SH-SY5Y (cell line): ENCODE measurements around the gene GNB4.

ENCODE experiments used
- GATA2 ChIP-seq: IDR thresholded peaks from 2 replicates; pipeline ENCODE4 v1.6.1; 2011; ENCODE audit warnings: mild to moderate bottlenecking, low read depth, low read length
- GATA3 ChIP-seq: IDR thresholded peaks from 2 replicates; pipeline ENCODE4 v1.6.1; 2011; ENCODE audit warnings: low read depth, mild to moderate bottlenecking, low read length, moderate library complexity

Gene GNB4

DNA sequence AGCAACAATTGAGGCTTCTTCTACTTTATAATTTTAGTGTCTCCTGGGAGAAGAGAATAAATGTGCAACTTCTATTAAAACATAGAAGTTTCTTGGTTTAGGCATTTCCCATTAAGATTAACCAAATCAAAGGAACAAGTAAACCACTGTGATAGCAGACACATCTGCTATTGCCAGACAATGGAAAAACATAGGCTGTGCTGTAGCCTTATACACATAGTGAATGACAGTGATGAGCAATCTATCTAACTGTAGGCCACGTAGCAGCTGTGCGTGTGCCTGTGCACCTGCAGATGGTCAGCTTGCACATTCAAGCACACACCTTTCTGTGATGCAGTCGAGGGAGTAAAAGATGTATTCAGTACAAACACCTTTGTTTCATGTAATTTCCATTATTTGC, 32.7 kb downstream of the GNB4 start:
- TF ChIP-seq GATA2 (no peak), GATA3 (no peak)

DNA sequence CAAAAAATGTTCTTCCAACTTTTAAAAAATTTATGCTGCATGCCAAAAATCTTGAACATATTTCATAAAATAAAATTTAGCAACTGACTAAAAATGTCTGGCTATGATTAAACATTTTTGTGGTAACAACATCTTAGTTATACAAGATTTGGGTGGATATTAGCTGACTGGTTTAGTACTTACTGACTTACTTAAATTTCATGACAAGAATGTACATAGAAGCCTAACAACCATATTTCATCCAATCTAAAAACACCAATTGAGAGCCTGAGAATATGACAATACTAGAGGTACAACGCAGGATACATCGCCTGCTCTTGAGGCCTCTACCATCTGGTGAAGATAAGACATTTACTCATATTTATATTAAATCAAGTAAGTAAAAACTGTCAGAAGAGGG, 34.6 kb downstream of the GNB4 start:
- TF ChIP-seq GATA2 (no peak), GATA3 (no peak)

DNA sequence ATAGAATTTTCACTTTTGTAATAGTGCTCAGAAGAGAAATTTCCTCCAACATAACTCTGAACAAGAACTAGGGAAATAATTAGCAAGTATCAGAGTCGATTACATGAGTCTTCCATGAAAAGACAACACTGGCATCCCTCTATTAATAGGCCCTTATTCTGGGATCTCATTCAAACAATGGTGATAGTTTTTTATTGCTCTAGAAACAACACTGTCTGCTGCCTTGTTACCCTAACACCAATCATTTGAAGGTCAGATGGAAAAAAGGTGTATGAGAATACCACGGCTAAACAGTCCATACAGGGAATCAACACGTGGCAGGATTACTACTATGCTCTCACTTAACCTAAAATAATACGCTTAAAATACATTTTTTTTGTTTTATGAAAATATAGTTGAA, 35.9 kb downstream of the GNB4 start:
- TF ChIP-seq GATA2 (no peak), GATA3 (no peak)

DNA sequence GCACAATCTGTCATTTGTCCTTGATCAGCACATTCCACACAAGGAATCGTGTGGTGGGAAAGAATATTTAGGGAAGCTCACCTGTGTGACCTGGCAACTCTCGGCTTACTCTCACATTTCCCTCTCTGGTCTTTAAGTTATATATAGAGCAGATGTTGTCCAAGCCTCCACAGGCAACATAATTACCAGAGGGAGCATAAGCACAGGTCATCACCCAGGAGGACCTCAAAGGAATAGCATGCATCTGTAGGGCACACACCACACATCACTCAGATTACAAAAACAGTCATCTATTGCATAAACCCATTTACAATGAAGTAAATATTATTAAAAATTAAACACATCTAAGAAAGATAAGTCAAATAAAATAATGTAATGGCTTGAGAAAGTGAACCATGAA, 36.5 kb downstream of the GNB4 start:
- TF ChIP-seq GATA2: no peak
- TF ChIP-seq GATA3: no peak

DNA sequence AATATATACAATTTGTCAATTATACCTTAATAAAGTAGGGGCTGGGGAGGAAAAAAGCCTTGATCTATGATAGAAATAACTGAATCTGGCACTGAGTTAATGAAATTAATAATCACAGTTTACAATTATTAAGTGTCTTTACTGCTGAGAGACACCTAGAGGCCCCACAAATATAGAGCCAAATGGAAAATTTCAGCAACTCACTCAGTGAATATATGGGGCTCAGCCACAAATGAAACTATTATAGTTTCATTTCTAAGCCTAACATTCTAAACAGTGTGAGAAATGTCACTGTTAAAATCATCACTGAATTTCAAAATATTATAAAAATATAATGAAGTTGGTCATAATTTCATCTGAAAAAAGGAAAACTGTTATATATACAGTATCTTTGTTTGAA, 40.3 kb downstream of the GNB4 start:
- TF ChIP-seq GATA3 (no peak), GATA2 (no peak)

DNA sequence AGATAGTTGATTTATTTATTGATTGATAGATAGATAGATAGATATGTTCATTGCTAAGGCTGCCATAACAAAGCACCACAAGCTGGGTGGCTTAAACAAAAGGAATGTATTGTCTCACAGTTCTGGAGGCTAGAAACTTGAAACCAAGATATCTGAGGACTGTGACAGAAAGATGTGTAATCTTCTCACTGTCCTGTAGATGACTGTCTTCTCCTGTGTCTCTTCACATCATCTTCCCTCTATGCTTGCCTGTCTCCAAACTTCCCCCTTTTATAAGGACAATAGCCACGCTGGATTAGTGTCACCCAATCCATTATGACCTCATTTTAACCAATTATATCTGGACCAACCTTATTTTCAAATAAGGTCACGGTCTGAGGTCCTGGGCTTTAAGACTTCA, 40.9 kb downstream of the GNB4 start:
- TF ChIP-seq GATA2: no peak
- TF ChIP-seq GATA3: no peak

DNA sequence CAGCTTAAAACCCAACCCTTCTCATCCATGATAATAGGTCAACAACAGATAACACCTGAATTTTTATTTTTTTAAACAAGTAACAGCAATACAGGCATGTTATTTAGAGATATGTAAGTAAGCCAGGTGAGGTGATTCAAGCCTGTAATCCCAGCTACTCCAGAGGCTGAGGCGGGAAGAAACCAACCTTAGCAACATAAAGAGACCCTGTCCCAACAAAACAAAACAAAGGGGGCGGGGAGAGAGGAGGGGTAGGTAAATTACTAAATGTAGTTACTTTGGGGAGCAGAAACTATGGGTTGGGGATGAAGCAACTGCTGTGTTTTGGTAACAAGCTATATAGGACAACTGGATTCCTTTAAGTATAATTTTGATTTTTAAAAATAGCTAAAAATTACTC, 47.0 kb downstream of the GNB4 start:
- TF ChIP-seq GATA2 (no peak), GATA3 (no peak)

DNA sequence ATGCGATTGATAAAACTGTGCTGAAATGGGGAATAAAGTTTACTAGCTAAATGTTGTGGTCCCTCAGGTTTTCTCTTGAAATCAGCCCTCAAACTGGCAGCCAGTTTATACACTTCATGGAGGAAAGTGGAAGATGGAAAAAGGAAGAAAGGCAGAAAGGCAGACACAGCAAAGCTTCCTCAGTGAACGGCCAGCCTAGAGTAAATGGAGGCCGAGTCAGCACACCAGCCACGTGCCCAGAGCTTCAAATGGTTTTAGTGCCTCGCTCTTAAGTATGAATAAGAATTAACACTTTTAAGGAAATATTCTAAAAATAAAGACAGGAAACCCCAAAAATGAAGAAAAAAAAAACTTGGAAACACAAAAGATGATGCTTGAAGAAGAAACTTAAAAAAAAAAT, 48.3 kb downstream of the GNB4 start:
- TF ChIP-seq GATA2 (no peak), GATA3 (no peak)

DNA sequence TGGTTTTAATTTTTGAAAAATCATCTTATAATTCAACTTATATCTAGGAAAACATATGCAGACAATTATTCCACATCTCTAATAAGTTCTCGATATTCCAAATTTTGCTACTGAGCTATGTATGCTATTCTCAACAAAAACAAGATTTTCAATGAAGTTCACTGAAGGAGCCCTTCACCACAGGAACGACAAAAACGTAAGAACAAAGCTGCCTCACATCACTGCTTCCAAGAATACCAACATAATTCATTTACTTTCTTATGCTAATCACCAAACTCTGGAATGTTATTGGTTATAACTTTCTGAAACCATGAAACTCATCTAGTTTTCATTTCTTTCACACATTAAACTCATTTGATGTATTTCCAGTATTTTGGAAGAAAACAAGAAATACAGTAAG, 49.7 kb downstream of the GNB4 start:
- TF ChIP-seq GATA2 (no peak), GATA3 (no peak)

DNA sequence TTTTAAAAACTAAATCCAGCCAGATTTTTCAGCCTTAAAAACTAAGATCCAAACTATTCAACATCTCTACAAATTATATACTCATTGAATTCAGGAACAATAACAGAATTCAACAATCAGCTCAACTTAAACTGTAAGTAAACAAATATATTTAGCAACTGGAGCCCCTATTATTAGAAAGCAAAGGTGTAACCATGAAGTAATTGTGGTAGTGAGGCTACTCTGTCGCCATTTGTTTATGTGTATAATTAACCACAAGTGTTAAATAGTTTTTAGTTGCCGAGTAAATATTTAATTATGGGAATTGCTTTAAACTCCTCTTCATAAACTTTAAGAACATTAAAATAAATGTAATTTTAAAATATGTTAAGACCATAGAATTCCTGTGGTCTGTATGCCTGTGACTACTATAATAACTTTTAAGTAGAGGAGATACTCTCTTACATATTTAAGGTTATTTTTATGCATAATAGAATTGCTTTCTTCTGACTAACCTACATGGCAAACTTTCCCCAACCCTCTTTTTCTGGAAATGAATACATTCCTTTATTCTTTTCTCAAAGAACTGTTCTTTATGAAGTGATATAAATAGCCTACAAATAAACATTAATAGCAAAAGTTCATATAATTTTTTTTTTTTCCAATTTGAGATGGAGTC, 52.6 kb downstream of the GNB4 start:
- no peak for TF ChIP-seq GATA3
- TF ChIP-seq GATA2: no peak

DNA sequence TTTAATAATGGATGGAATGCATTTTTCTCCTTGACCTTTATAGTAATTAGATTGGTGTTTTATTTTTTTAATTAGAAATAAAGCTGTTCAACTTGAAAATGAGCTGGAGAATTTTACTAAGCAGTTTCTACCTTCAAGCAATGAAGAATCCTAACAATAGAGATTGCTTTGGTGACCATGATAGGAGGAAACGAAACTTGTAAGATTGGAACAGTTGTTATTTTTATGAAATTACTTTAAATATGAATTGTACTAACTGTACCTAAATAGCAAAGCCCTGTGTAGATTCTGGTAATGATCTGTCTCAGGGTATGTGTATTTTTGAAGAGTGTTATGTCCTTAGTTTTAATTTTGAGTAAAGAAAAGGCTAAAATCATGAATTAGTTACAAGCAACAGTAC, 59.4 kb downstream of the GNB4 start:
- no peak for TF ChIP-seq GATA3
- TF ChIP-seq GATA2: no peak

DNA sequence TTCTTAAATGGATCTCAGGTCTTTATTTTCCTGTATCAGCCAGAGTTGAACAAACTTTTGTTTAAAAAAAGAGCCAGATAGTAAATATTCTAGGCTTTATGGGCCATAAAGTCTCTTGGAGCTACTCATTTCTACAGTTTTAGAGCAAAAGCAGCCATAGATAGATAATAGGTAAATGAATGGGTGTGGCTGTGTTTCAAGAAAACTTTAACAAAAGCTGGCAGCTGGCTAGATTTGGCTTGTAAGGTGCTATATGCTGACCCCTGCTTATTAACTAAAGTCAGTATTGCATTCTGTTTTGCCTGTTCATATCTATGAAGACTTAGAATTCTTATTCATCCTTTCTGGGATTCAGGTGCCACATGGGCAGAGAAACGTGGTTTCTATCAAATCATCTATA, 74.8 kb downstream of the GNB4 start:
- TF ChIP-seq GATA2 (no peak), GATA3 (no peak)

DNA sequence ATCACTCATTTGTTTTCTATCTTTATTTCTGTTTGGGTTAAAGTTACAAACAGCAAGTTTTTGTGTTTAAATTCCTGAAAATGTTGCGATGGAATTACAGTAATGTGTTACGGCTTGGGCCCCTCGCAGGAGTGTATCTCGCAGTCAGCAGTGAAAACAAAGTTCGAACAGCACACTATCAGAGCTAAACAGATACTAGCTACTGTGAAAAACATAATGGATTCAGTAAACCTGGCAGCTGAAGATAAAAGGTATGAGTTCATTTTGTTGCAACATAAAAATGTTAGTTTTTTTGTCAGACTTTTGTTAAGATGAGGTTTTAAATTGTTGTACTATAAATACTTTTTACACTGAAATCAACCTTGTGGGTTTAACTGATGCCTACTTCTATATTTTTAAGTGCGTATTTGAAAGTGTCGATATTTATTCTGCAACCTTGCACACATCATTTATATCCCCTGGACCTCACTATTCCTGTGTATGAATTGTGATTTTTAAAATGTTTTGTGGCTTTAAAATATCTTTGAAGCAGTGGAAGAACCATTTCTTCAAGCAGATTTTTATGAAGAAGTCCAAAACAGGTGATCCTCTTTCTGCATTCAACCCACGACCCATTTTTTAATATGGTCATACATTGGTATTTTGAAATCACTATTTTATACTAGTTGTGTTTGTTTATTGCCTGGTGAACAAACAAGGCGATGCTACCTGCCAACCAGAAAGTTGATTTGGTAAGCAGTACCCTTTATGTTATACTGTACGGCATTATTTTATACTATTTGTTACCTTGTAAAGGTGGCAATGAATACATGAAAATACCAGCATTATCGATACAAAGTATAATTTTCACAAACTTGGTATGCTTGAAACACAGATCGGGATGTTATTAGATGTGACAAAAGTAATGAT, 75.9 kb downstream of the GNB4 start:
- TF ChIP-seq GATA2: no peak
- no peak for TF ChIP-seq GATA3

DNA sequence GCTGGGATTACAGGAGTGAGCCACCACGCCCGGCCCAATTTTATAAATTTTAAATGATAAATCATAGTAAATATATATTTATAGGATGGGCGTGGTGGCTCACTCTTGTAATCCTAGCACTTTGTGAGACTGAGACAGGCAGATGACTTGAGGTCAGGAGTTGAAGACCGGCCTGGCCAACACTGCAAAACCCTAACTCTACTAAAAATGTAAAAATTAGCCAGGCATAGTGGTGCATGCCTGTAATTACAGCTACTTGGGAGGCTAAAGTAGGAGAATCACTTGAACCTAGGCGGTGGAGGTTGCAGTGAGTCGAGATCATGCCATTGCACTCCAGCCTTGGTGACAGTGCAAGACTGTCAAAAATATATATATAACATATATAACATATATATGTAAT, 77.3 kb downstream of the GNB4 start:
- TF ChIP-seq GATA2 (no peak), GATA3 (no peak)

DNA sequence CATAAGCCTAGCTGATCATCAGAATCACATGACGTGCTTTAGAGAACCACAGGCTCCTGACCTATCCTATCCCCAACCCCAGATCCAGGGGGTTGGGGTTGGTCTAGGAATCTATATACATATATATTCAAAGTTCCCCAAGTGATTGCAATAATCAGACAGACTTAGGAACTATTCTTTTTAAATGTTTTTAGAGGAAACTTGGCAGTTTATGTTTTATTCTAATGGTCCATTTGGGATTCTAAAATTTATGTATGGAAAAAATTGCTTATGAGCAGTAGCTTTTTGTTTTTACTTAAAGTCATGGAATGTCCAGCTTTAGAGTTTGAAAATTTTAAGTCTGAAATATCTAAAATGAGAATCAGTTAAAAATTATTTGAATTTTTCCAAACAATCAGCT, 81.6 kb downstream of the GNB4 start:
- no peak for TF ChIP-seq GATA2
- no peak for TF ChIP-seq GATA3
